Spleen (tissue), 7 donors: ENCODE measurements around the gene BRD8.

ENCODE experiments used
- POLR2AphosphoS5 ChIP-seq, 3 donors: sonication (generic); formaldehyde crosslinking; IDR thresholded peaks; one replicate each; pipeline ENCODE4 v1.5.1; 2017; ENCODE audit warnings: antibody characterized with exemption in 3 of 3
- TF ChIP-seq, protein P1 (sequence below), 11 experiments: fragments of 200-600 bp in 7 of 11; fragments of 450-650 bp in 4 of 11; sonication (generic) in 4 of 11; IDR thresholded peaks in 8 of 11; conservative IDR thresholded peaks in 3 of 11; 1 replicate in 7 of 11; 2 replicates in 4 of 11; pipeline versions ENCODE4 v1.4.0 to v1.8.0; 2016 to 2021; ENCODE audit warnings: antibody characterized with exemption in 11 of 11, inconsistent platforms in 4 of 11, mild to moderate bottlenecking in 1 of 11
- donor health status: DM: no; HTN: no; CAD: no; lungs with moderate emphysema.
- donor health status: DM: no; HTN: no; CAD: no.
- donor health status: DM: no; HTN: no; CAD: no.

DNA sequence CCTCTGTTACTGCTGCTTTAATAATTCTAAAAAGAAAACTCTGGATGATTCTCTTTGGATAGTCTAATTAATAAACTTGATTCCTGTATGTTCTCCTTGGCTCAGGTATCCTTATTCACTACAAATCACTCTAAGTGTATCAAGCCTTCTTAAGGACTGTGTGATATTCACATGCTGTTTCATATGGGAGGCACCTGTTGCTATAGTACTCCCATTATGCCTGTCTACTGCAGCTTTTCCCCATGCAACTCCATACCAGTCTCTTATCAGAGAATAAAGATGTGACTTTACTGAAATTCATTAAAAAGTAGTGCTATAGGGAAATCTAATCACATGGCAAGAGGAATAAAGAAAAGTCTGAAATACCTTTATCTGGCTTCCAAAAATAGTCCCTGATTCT, 14.7 kb downstream of the BRD8 start:
- TF ChIP-seq, protein P1, sequence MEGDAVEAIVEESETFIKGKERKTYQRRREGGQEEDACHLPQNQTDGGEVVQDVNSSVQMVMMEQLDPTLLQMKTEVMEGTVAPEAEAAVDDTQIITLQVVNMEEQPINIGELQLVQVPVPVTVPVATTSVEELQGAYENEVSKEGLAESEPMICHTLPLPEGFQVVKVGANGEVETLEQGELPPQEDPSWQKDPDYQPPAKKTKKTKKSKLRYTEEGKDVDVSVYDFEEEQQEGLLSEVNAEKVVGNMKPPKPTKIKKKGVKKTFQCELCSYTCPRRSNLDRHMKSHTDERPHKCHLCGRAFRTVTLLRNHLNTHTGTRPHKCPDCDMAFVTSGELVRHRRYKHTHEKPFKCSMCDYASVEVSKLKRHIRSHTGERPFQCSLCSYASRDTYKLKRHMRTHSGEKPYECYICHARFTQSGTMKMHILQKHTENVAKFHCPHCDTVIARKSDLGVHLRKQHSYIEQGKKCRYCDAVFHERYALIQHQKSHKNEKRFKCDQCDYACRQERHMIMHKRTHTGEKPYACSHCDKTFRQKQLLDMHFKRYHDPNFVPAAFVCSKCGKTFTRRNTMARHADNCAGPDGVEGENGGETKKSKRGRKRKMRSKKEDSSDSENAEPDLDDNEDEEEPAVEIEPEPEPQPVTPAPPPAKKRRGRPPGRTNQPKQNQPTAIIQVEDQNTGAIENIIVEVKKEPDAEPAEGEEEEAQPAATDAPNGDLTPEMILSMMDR (IDR thresholded peaks at IDR 0.05 in 8 of 11, conservative IDR thresholded peaks at IDR 0.05 in 3 of 11), result no peak
- TF ChIP-seq POLR2AphosphoS5 (IDR thresholded peaks at IDR 0.05), result no peak
